GM10248 (cell line): ENCODE results near the gene GSE1.

Source experiments
- CTCF ChIA-PET: fragments of 300-600 bp; sonication (Branson Sonifier 250); formaldehyde crosslinking; extraction: SDS; loops from one replicate; lab custom pipeline; 2021; ENCODE audit warnings: antibody characterized with exemption; lab: Yijun Ruan, JAX
- POLR2A ChIA-PET: fragments of 350-650 bp; sonication (Branson Sonifier 250); formaldehyde crosslinking; extraction: SDS; loops from one replicate; lab custom pipeline; 2020; ENCODE audit warnings: antibody characterized with exemption; lab: Yijun Ruan, JAX
- DNase-seq: peaks from one replicate; pipeline ENCODE4 v3.0.0; 2012; ENCODE audit errors: extremely low spot score
- CTCF ChIP-seq: IDR thresholded peaks from 2 replicates; pipeline ENCODE4 v1.5.1; 2012; ENCODE audit warnings: mild to moderate bottlenecking, low read depth; ENCODE audit errors: extremely low read depth, missing control alignments, control extremely low read depth

The GSE1 gene

GRCh38 chr16:85618521-85618920, 5.4 kb downstream of the GSE1 start:
- no peak for DNase-seq
- ChIA-PET CTCF (interaction anchor here (1.3 to 6.0 kb wide), 6 partner anchors 8 to 504 kb away, joined by 3 to 71 read pairs (median 8); no protein-coding TSS in a partner anchor), POLR2A (no interaction called here)
- no peak for TF ChIP-seq CTCF

- CTCF ChIA-PET: interaction anchor here (1.0 to 6.0 kb wide), 5 partner anchors 8 to 198 kb away, joined by 3 to 71 read pairs (median 4); no protein-coding TSS in a partner anchor
- no peak for DNase-seq
- POLR2A ChIA-PET: no interaction called here
- TF ChIP-seq CTCF: no peak
These were observed 6.2 kb downstream of the GSE1 start for GRCh38 chr16:85619101-85619891.

- CTCF ChIA-PET: interaction anchor here (1.0 to 1.9 kb wide), 3 partner anchors 10 to 129 kb away, joined by 3 to 4 read pairs (median 4); no protein-coding TSS in a partner anchor
- TF ChIP-seq CTCF: no peak
- POLR2A ChIA-PET: no interaction called here
- no peak for DNase-seq
These were observed 7.3 kb downstream of the GSE1 start for GRCh38 chr16:85620374-85620773.

- TF ChIP-seq CTCF: no peak
- no peak for DNase-seq
- ChIA-PET POLR2A (no interaction called here), CTCF (interaction anchor here (1.3 kb wide), 1 partner anchor 201 kb away, joined by 4 read pairs; no protein-coding TSS in a partner anchor)
These were observed 8.7 kb downstream of the GSE1 start for GRCh38 chr16:85621698-85622428.

- TF ChIP-seq CTCF: no peak
- ChIA-PET CTCF (interaction anchor here (1.3 kb wide), 1 partner anchor 202 kb away, joined by 4 read pairs; no protein-coding TSS in a partner anchor), POLR2A (no interaction called here)
- no peak for DNase-seq
These were observed 9.6 kb downstream of the GSE1 start for GRCh38 chr16:85622683-85623082.

GRCh38 chr16:85623250-85623649, 10.1 kb downstream of the GSE1 start:
- no peak for DNase-seq
- ChIA-PET POLR2A (no interaction called here), CTCF (interaction anchor here (8.3 kb wide), 1 partner anchor 7 kb away, joined by 67 read pairs; no protein-coding TSS in a partner anchor)
- no peak for TF ChIP-seq CTCF
